BE2C (cell line): ENCODE data around the gene A4GALT.

Experiments used
- DNase-seq: peaks from one replicate; pipeline ENCODE4 v3.0.0-alpha.2; 2020
- H3K27me3 ChIP-seq: fragments of 250-450 bp; sonication (Bioruptor Pico); 2 replicates; pipeline ENCODE4 v1.5.1; 2020; ENCODE audit warnings: mild to moderate bottlenecking
- H3K36me3 ChIP-seq: fragments of 250-450 bp; sonication (Bioruptor Pico); 2 replicates; pipeline ENCODE4 v1.5.1; 2020; ENCODE audit warnings: mild to moderate bottlenecking
- H3K4me1 ChIP-seq: fragments of 250-450 bp; sonication (Bioruptor Pico); 2 replicates; pipeline ENCODE4 v1.5.1; 2020
- H3K4me3 ChIP-seq: 2 replicates; pipeline ENCODE4 v1.5.1; 2011; ENCODE audit warnings: low read depth, low read length
- H3K9me3 ChIP-seq: fragments of 250-450 bp; sonication (Bioruptor Pico); 2 replicates; pipeline ENCODE4 v1.5.1; 2020
- CTCF ChIP-seq: IDR thresholded peaks from 2 replicates; pipeline ENCODE4 v1.5.1; 2012; ENCODE audit warnings: mild to moderate bottlenecking, low read depth, low read length

Gene A4GALT

GRCh38 chr22:42725606-42726355, 5.1 kb upstream of the A4GALT start:
- no peaks in the 10 kb centered on the region for H3K9me3 ChIP-seq
- DNase-seq = no peak
- peaks cover 32% of the 10 kb centered on the region for H3K27me3 ChIP-seq
- no peaks in the 10 kb centered on the region for H3K36me3 ChIP-seq
- TF ChIP-seq CTCF = no peak
- no peaks in the 10 kb centered on the region for H3K4me1 ChIP-seq
- H3K4me3 ChIP-seq = no peak overlapping the region

- H3K4me3 ChIP-seq = no peak overlapping the region
- peaks cover 50% of the 10 kb centered on the region for H3K27me3 ChIP-seq
- no peak for DNase-seq
- TF ChIP-seq CTCF = no peak
- H3K4me1 ChIP-seq = no peaks in the 10 kb centered on the region
- H3K36me3 ChIP-seq = no peaks in the 10 kb centered on the region
- no peaks in the 10 kb centered on the region for H3K9me3 ChIP-seq
Measured at GRCh38 chr22:42724062-42724461, 3.4 kb upstream of the A4GALT start.

- TF ChIP-seq CTCF = no peak
- Histone ChIP-seq H3K9me3 (no peaks in the 10 kb centered on the region), H3K4me3 (no peak overlapping the region), H3K4me1 (no peaks in the 10 kb centered on the region), H3K27me3 (peaks cover 63% of the 10 kb centered on the region), H3K36me3 (no peaks in the 10 kb centered on the region)
- DNase-seq = no peak
Measured at GRCh38 chr22:42721045-42721434, 370 bp upstream of the A4GALT start.

- H3K27me3 ChIP-seq = peaks cover 63% of the 10 kb centered on the region
- H3K36me3 ChIP-seq = no peaks in the 10 kb centered on the region
- no peaks in the 10 kb centered on the region for H3K9me3 ChIP-seq
- no peaks in the 10 kb centered on the region for H3K4me1 ChIP-seq
- TF ChIP-seq CTCF = no peak
- H3K4me3 ChIP-seq = no peak overlapping the region
- no peak for DNase-seq
Measured at GRCh38 chr22:42719656-42720262, 911 bp downstream of the A4GALT start.

- no peaks in the 10 kb centered on the region for H3K36me3 ChIP-seq
- no peaks in the 10 kb centered on the region for H3K4me1 ChIP-seq
- H3K27me3 ChIP-seq = peaks cover 63% of the 10 kb centered on the region
Measured at GRCh38 chr22:42719133-42719532, 1.5 kb downstream of the A4GALT start.

More at GRCh38 chr22:42719133-42719532, 1.5 kb downstream of the A4GALT start:
- no peak overlapping the region for H3K4me3 ChIP-seq
- no peaks in the 10 kb centered on the region for H3K9me3 ChIP-seq
- TF ChIP-seq CTCF = no peak
- DNase-seq = no peak
